Astrocyte of the spinal cord (primary cell): ENCODE measurements around the gene GRIN3B.

Experiments
- DNase-seq: peaks from one replicate; pipeline ENCODE4 v3.0.0; 2011; ENCODE audit warnings: low read depth, low spot score
- H3K4me3 ChIP-seq: 2 replicates; pipeline ENCODE4 v1.5.1; 2011; ENCODE audit warnings: low read depth, mild to moderate bottlenecking, low read length, moderate library complexity
- in situ Hi-C: cut with HindIII; loops from 2 replicates; pipeline ENCODE4 v1.10.0; 2017; ENCODE audit warnings: low sequenced_read_pairs
- TF ChIP-seq, protein P1 (sequence below): IDR thresholded peaks from 2 replicates; pipeline ENCODE4 v1.5.1; 2012; ENCODE audit warnings: low read depth, mild to moderate bottlenecking, low read length, inconsistent platforms

Gene GRIN3B

DNA sequence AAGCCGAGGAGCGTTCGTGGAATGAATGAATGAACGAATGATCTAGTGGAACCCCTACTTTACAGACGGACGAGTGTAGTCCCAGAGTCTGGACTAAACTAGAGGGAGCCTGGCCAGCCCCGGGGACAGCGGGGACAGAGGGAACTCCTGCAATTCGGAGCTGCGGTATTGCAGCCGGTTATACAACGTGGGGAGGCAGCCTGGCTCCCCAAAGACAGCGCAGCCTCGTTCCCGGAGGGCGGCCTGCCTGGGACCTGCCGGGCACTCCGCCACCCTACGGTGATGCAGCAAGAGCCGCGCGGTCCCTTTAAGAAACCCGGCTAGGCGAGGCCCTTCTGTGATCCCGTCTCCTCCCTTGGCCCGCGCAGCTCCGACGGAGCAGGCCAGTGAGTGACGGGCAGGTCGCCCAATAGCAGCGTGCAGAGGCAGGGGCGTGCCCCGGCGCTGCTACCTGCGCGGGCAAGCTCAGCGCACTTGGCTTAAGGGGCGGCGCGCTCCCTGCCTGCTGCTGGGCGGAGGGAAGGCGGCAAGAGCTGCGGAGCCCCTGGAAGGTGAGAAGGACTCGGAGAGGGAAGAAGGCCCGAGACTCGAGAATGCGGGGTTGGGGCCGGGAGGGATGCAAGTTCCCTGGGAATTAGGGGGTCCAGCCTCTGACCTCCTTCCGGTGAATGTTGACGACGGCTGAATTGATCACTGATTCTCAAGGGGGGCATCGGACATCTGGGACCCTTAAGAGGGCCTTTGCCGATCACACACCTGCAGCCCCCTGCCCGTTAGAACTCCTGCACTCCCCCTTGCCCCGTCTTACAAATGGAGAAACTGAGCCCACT lies 39.6 kb downstream of the GRIN3B start, which contains the start of gene ABCA7:
ABCA7 (plus strand) TSS at position 462 of the 830 bp plus-strand sequence. CDS start 1,255 bp downstream, outside the sequence.
- in situ Hi-C loops: no loop called here
- peak within 1 kb of the TSS; percentile 62 for H3K4me3 ChIP-seq
- TF ChIP-seq, protein P1, sequence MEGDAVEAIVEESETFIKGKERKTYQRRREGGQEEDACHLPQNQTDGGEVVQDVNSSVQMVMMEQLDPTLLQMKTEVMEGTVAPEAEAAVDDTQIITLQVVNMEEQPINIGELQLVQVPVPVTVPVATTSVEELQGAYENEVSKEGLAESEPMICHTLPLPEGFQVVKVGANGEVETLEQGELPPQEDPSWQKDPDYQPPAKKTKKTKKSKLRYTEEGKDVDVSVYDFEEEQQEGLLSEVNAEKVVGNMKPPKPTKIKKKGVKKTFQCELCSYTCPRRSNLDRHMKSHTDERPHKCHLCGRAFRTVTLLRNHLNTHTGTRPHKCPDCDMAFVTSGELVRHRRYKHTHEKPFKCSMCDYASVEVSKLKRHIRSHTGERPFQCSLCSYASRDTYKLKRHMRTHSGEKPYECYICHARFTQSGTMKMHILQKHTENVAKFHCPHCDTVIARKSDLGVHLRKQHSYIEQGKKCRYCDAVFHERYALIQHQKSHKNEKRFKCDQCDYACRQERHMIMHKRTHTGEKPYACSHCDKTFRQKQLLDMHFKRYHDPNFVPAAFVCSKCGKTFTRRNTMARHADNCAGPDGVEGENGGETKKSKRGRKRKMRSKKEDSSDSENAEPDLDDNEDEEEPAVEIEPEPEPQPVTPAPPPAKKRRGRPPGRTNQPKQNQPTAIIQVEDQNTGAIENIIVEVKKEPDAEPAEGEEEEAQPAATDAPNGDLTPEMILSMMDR: no peak
- DNase-seq: peak; percentile 98

DNA sequence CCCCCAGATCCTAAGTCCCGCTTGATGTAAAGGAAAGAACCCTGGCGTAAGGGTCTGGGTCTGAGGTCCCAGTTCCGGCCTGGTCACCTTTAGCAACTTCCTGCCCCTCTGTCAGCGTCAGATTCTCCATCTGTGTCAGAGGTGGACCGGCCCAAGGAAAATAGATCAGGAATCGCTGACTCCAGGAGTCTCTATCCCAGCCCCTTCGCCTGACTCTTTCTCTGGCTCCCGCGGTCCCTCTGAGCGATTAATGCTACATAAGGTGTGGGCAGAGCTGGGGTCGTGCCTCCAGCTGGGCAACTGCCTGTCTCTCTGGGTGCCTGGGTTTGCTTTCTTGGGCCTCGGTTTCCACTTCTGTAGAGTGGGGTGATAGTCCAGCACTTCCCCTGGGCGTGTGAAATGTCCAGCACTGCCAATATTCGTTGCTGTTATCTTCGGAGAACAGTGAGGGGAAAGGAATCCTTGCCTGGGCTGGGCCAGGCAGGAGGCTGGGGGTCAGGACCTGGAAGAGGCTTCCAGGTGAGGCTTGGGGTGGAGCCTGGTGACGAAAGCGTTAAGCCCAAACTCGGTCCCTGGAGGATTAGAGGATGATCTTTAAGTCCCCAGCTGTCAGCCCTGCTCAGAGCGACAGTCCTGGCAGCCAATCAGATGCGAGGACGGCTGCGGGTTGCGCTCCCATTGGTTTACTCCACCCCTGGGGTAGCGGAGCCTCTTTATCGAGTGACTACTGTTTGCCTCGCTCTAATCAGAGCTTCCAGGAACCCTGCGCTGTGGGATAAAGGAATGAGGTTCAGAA lies 40.5 kb downstream of the GRIN3B start:
- peak; percentile 95 for DNase-seq
- H3K4me3 ChIP-seq: peak overlapping the region; percentile 62
- TF ChIP-seq, protein P1: no peak
- in situ Hi-C loops: no loop called here

DNA sequence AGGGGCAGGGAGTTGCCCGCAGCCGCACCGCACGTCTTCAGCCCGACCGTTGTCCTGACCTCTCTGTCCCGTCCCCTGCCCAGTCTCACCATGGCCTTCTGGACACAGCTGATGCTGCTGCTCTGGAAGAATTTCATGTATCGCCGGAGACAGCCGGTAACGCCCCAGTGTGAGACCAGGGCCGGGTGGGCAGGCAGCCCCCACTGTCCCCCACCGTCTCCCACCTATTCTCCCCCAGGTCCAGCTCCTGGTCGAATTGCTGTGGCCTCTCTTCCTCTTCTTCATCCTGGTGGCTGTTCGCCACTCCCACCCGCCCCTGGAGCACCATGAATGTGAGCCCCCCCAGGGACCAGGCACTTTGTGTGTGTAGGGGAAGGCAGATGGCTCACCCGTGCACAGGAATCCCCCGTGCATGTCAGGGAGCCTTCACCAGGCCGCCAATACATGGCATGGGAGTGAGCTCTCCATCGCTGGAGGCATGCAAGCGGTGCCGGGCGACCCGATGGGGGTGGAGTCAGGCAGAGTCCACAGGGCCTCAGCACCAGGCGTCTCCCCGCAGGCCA lies 41.1 kb downstream of the GRIN3B start:
- TF ChIP-seq, protein P1: no peak
- in situ Hi-C loops: no loop called here
- no peak for DNase-seq

DNA sequence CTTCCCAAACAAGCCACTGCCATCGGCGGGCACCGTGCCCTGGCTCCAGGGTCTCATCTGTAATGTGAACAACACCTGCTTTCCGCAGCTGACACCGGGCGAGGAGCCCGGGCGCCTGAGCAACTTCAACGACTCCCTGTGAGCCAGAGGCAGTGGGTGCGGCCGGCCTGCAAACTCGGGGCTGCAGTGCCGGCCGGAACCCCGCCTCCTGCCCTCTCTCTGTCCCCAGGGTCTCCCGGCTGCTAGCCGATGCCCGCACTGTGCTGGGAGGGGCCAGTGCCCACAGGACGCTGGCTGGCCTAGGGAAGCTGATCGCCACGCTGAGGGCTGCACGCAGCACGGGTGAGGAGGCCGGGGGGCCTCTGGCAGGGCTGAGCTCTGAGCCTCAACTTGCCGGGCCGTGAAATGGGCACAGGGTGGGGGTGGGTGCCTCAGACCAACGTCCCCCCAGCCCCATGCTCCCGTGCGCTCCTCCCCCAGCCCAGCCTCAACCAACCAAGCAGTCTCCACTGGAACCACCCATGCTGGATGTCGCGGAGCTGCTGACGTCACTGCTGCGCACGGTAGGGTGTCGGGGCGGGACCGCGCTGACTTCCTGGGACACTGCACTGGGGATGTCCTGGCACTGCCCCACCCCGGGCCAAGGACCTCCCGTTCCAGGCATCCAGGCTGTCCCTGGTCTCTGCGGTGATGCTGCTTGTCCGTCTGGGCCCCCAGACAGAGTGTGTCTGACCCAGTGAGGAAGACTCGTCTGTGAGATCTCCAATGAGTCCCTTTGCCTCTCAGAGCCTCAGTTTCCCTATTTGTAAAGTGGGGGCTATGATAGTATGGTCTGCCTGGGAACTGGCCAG lies 41.8 kb downstream of the GRIN3B start:
- in situ Hi-C loops: no loop called here
- H3K4me3 ChIP-seq: no peak overlapping the region
- TF ChIP-seq, protein P1: no peak
- no peak for DNase-seq

More for the DNA sequence above, 41.1 kb downstream of the GRIN3B start:
- peak overlapping the region; percentile 62 for H3K4me3 ChIP-seq

DNA sequence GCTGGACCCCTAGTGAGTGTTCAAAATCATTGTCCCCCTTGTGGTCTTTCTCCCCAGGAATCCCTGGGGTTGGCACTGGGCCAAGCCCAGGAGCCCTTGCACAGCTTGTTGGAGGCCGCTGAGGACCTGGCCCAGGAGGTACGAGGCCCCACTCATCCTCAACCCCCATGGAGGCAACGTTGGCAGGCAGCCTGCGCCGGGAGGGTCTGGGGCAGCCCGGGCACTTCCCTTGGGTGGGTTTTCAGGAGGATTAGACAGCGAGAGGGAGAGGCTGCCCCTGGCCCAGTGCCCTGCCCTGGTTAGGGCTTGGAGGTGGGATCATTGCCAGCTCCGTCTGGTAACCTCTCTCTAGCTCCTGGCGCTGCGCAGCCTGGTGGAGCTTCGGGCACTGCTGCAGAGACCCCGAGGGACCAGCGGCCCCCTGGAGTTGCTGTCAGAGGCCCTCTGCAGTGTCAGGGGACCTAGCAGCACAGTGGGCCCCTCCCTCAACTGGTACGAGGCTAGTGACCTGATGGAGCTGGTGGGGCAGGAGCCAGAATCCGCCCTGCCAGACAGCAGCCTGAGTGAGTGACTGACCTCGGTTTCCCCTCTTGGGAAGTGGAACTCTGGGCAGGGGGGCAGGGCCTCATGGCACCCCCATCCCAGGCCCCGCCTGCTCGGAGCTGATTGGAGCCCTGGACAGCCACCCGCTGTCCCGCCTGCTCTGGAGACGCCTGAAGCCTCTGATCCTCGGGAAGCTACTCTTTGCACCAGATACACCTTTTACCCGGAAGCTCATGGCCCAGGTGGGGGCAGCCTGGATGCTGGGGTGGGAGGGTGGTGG lies 42.7 kb downstream of the GRIN3B start:
- no peak for DNase-seq
- no peak overlapping the region for H3K4me3 ChIP-seq
- TF ChIP-seq, protein P1: no peak
- in situ Hi-C loops: no loop called here
